ENCODE data around the gene SLC25A29.

SLC25A29 gene

GRCh38 chr14:100330388-100330931 lies 24.2 kb upstream of the SLC25A29 start:
- DNase-seq = no peak

GRCh38 chr14:100330007-100330344 lies 23.7 kb upstream of the SLC25A29 start:
- no peak for DNase-seq

DNA sequence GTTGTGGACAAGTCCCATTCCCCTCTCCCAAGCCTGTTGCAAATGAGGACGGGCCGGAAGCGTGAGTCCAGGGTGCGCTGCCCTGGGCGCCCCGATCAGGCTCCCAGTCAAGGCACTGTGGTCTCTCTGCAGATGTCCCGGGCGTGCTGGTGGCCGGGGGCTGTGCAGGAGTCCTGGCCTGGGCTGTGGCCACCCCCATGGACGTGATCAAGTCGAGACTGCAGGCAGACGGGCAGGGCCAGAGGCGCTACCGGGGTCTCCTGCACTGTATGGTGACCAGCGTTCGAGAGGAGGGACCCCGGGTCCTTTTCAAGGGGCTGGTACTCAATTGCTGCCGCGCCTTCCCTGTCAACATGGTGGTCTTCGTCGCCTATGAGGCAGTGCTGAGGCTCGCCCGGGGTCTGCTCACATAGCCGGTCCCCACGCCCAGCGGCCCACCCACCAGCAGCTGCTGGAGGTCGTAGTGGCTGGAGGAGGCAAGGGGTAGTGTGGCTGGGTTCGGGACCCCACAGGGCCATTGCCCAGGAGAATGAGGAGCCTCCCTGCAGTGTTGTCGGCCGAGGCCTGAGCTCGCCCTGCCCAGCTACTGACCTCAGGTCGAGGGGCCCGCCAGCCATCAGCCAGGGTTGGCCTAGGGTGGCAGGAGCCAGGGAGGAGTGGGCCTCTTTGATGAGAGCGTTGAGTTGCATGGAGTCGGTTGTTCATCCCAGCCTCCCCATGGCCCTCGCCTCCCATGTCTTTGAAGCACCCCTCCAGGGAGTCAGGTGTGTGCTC lies 23.2 kb upstream of the SLC25A29 start:
- no peak for DNase-seq

GRCh38 chr14:100328495-100329163 lies 22.4 kb upstream of the SLC25A29 start:
- DNase-seq = no peak

GRCh38 chr14:100327128-100327527 lies 20.9 kb upstream of the SLC25A29 start:
- DNase-seq = no peak

DNA sequence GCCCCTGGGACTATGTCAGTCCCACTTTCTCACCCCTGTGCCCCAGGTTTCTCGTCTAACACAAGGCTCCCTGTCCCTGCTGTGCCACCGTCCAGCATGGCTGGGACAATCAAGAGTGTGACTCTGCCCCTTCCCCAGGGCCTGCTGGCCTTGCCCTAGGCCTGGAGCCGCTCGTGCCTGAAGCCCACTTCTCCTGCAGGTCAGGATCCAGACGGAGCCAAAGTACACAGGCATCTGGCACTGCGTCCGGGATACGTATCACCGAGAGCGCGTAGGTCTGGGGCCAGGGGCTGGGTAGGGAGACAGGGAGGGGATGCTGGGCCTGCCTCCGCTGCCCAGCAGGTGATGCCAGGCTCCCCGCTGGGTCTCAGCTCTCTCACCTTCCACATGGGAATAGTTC lies 19.7 kb upstream of the SLC25A29 start:
- DNase-seq = no peak

- peak in 1 of 2 donors; percentile 39 for DNase-seq
Observed at GRCh38 chr14:100325231-100325632, 19.0 kb upstream of the SLC25A29 start.

DNA sequence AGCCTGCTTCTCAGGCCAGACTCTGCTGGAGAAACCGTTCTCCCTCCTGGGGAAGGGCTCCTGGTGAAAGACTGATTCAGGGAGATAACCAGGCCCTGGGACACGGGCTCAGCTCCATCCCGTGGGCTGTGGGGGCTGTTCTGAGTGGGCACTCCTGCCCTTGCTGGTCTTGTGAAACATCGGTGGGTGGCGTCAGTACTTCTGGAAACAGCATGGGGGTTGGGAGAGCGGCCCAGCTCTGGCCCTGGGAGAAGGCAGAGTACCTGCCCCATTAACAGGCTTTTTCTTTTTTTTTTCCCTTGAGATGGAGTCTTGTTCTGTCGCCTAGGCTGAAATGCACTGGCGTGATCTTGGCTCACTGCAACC lies 17.7 kb upstream of the SLC25A29 start:
- DNase-seq = no peak

DNA sequence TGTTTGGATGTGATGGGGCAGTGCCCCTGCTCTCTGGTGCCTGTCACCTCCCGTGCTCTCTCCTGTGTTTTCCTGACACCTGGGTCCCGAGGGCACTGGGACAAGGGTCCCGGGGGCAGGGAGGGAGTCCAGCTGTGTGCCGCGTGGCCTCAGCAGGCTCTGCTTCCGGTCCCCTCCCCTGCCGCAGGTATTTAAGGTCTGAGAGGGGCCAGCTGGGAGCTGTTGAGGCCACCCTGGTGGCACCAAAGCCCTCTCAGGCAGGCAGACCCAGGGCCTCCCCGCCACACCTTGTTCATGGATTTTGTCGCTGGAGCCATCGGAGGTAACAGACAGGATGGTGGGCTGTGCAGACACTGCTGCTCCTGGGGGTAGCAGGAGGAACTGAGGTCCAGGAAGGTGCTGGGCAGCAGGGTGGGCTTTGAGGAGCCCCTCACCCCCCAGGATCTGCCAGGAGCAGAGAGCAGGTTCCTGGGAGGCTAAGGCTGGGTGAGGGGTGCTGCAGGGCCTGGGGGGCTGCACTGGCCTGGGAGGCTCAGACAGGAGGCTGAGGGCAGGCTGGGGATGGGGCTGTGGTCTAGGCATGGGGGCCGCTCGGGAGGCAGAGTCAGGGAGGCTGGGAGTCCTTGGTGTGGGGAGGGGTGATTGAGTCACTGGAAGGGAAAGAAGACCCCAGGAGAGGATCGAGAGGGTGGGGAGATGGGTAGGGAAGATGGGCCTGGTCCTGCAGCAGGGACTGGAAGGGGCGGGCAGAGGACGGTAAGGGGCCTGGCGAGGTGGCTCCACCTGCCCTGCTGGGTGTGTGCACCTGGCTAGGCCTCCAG lies 17.1 kb upstream of the SLC25A29 start, which contains the start of gene SLC25A47:
Gene SLC25A47 (plus strand): TSS at position 219 of the 821 bp plus-strand sequence. CDS start 76 bp downstream, at position 295.
- DNase-seq = no peak

GRCh38 chr14:100322138-100322957 lies 16.1 kb upstream of the SLC25A29 start:
- no peak for DNase-seq

DNA sequence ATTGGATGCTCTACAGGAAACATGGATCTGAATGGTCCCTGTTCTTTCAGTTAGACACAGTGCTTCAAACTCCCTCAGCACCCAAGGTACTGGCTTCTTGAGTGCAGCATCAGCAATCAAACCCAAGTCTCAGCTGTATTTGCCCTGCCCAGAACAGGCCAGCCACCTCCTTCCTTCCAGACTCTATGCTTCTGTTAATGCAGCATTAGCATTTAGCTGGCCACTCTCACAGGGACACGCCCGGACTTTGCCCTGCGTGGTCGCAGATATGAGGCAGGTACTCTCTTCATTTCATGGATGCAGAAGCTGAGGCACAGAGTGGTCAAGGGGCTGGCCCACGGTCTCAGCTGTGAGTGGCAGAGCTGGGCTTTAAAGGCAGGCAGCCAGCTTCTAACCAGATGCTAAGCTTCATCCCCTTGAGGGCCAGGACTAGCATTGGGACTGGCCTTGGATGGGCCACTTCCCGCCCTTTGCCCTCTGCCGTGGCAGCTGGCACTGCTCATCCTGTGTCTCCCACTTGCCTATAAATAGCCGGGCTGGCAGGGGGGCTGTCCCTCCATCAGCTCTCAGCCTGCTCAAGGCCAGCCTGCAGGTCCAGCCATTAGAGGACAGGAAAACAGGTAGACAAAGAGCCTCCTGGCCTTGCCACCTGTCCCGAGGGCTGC lies 15.4 kb upstream of the SLC25A29 start:
- DNase-seq = no peak

DNA sequence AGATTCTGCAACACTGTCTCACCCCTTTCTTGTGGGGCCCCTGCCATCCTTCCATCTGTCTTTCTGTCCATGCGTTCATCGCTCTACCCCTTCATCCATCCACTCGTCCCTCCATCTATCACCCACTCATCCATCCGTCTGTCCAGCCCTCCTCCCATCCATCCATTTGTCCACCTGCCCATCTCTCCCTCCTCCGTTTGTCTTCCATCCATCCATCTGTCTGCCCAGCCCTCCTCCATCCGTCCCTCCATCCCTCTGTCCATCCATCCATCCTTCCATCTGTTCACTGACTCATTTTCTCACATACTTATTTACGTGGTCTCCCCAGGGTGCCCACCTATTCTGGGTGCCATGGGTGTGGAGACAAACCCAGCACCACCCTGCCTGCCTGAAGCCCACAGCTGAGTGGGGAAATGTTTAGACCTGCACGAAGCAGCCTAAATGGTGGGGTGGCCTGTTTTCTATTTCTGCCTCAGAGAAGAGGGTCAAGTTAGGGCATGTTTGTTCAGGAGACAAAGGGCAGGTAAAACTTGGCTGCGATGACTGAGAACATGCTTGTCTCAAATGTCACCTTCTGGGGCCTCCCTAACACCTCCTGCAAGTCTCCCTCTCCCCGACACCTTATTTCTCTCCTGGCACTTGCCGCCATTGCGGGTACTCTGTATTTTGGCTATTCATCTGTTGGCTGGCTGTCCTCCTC lies 14.1 kb upstream of the SLC25A29 start:
- DNase-seq = no peak

- peak; percentile 35 to 71 for DNase-seq
Observed at GRCh38 chr14:100317912-100318808, 11.9 kb upstream of the SLC25A29 start.

GRCh38 chr14:100317389-100317788 lies 11.1 kb upstream of the SLC25A29 start:
- DNase-seq = no peak

DNA sequence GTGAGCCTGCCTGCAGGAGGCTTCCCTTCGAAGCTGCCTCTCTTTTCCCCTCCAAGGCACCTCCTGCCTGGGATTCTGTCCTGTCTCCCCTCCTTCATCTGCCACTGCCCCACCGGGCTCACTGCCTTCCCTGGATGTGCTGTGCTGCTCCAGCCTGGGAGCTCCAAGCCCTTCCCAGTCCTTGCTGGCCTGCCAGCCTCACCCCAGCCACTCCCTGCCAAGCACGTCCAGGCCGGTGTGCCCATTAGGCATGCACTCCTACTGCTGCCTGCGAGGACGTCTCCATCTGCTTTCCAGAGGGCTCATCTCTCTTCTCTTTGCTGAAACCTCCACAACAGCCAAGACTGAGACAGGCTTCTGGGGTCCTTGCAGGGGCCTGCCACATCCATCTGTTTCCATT lies 8.5 kb upstream of the SLC25A29 start:
- no peak for DNase-seq

- DNase-seq = no peak
Observed at GRCh38 chr14:100313464-100314230, 7.4 kb upstream of the SLC25A29 start.

DNA sequence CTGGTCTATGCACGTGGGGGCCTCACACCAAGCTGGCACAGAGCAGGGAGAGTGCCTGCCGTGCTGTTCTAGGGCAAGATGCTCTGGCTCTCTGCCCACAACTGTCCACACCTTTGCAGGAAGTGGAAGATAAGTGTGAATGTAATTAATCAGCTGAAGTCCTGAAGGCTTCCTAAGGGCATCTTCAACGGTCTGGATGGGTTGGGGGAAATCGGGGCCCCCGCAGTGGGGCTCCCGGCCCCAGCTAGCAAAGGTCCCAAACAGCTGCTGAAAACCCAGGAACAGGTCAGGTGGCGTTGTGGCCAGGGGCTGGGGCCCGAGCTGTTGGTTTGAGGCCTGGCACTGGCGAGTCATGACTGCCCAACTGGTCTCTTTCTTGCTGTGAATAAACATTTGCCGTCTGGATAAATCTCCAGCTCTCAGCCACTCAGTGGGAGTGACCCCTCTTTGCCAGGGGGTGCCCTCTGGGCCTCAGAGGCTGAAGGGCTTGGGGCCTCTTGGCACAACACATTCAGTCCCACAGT lies 6.7 kb upstream of the SLC25A29 start:
- DNase-seq = no peak

DNA sequence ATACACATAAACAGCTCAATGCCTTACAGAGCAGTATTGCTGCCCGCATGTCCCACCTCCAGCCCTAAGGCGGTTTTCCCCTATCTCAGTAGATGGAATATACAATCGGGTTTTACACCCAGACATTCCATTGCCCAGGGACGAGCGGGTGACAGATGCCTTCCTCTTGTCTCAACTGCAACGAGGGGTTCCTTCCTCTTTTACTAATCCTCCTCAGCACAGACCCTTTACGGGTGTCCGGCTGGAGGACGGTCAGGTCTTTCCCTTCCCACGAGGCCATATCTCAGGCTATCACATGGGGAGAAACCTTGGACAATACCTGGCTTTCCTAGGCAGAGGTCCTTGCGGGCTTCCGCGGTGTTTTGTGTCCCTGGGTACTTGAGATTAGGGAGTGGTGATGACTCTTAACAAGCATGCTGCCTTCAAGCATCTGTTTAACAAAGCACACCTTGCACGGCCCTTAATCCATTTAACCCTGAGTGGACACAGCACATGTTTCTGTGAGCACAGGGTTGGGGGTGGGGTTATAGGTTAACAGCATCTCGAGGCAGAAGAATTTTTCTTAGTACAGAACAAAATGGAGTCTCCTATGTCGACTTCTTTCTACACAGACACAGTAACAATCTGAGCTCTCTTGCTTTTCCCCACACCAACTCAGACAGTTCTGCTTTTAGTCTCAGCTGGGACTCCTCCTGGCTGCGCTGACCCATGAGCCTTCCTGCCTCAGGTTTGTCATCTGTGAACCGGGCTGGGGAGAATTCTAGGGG lies 6.0 kb upstream of the SLC25A29 start:
- DNase-seq = peak; percentile 48 to 53
